GM23338 (cell line): ENCODE data around the gene ATXN7L2. TPM values are rescaled to one million over a fixed set of nuclear protein-coding genes. Genes with fewer than 3 reads are reported as not detected.

Experiments used
- ATAC-seq: fragments of 200-7000 bp; cut with Tn5 transposase; 3 replicates; pipeline ENCODE4 v1.9.1; 2020
- DNase-seq: peaks from one replicate; pipeline ENCODE4 v3.0.0-alpha.2; 2015; ENCODE audit warnings: low spot score
- H2AFZ ChIP-seq: fragments of 200-600 bp; sonication (generic); 2 replicates; pipeline ENCODE4 v1.8.0; 2016; ENCODE audit warnings: antibody characterized with exemption, mild to moderate bottlenecking, moderate library complexity
- H3F3A ChIP-seq: fragments of 200-600 bp; sonication (generic); replicated peaks from 2 replicates; pipeline ENCODE4 v1.8.0; 2017; ENCODE audit warnings: antibody characterized with exemption, mixed run types, low read depth
- H3K27ac ChIP-seq: fragments of 200-600 bp; sonication (generic); 2 replicates; pipeline ENCODE4 v1.6.1; 2016; ENCODE audit warnings: low read depth
- H3K27me3 ChIP-seq: fragments of 200-600 bp; sonication (generic); 2 replicates; pipeline ENCODE4 v1.8.0; 2016; ENCODE audit warnings: mild to moderate bottlenecking, mixed run types, moderate library complexity; ENCODE audit not compliant: insufficient read depth
- H3K36me3 ChIP-seq: fragments of 200-600 bp; sonication (generic); 2 replicates; pipeline ENCODE4 v1.8.0; 2016; ENCODE audit warnings: mild to moderate bottlenecking; ENCODE audit not compliant: insufficient read depth
- H3K4me1 ChIP-seq: fragments of 200-600 bp; sonication (generic); 2 replicates; pipeline ENCODE4 v1.8.0; 2016; ENCODE audit warnings: mild to moderate bottlenecking, moderate library complexity; ENCODE audit not compliant: insufficient read depth
- H3K4me2 ChIP-seq: fragments of 200-600 bp; sonication (generic); 2 replicates; pipeline ENCODE4 v1.7.1; 2017; ENCODE audit warnings: mixed run types
- H3K4me3 ChIP-seq: fragments of 200-600 bp; sonication (generic); 2 replicates; pipeline ENCODE4 v1.6.1; 2016; ENCODE audit warnings: mixed run types
- H3K79me2 ChIP-seq: fragments of 200-600 bp; sonication (generic); replicated peaks from 2 replicates; pipeline ENCODE4 v1.8.0; 2017; ENCODE audit warnings: mild to moderate bottlenecking; ENCODE audit not compliant: insufficient read depth
- H3K9me2 ChIP-seq: fragments of 200-600 bp; sonication (generic); 2 replicates; pipeline ENCODE4 v1.8.0; 2017; ENCODE audit not compliant: insufficient read depth
- H4K20me1 ChIP-seq: fragments of 200-600 bp; sonication (generic); replicated peaks from 2 replicates; pipeline ENCODE4 v1.8.0; 2017; ENCODE audit warnings: mild to moderate bottlenecking; ENCODE audit not compliant: insufficient read depth
- H3K27ac Mint-ChIP-seq: 2 replicates; pipeline ENCODE4 v1.8.0; 2020; ENCODE audit warnings: inconsistent platforms, mild to moderate bottlenecking, moderate library complexity, mixed read lengths
- H3K27me3 Mint-ChIP-seq: 3 replicates; pipeline ENCODE4 v1.8.0; 2022; ENCODE audit warnings: low read depth, mild to moderate bottlenecking, moderate library complexity, mixed read lengths, inconsistent platforms; ENCODE audit not compliant: insufficient read depth, poor library complexity
- H3K36me3 Mint-ChIP-seq: 3 replicates; pipeline ENCODE4 v1.8.0; 2021; ENCODE audit warnings: low read depth, mild to moderate bottlenecking, inconsistent platforms, moderate library complexity, mixed read lengths
- H3K4me1 Mint-ChIP-seq: 3 replicates; pipeline ENCODE4 v1.8.0; 2020; ENCODE audit warnings: mild to moderate bottlenecking, inconsistent platforms, mixed read lengths
- H3K4me3 Mint-ChIP-seq: 3 replicates; pipeline ENCODE4 v1.8.0; 2021; ENCODE audit warnings: moderate library complexity, mild to moderate bottlenecking, inconsistent platforms, mixed read lengths
- H3K9me3 Mint-ChIP-seq: 3 replicates; pipeline ENCODE4 v1.8.0; 2020; ENCODE audit warnings: moderate library complexity, mild to moderate bottlenecking, inconsistent platforms, mixed read lengths
- EZH2 ChIP-seq: fragments of 200-600 bp; sonication (generic); IDR thresholded peaks from one replicate; pipeline ENCODE4 v1.8.0; 2017; ENCODE audit warnings: antibody characterized with exemption, mild to moderate bottlenecking, low read depth; ENCODE audit not compliant: unreplicated experiment
- EZH2phosphoT487 ChIP-seq: fragments of 200-600 bp; sonication (generic); IDR thresholded peaks from one replicate; pipeline ENCODE4 v1.8.1; 2018; ENCODE audit warnings: antibody characterized with exemption; ENCODE audit not compliant: unreplicated experiment
- JUNB ChIP-seq: IDR thresholded peaks from one replicate; pipeline ENCODE4 v1.6.1; 2016; ENCODE audit warnings: antibody characterized with exemption; ENCODE audit not compliant: unreplicated experiment
- POLR2AphosphoS5 ChIP-seq: IDR thresholded peaks from 2 replicates; pipeline ENCODE4 v1.6.1; 2016; ENCODE audit warnings: antibody characterized with exemption, low read depth
- ZNF114 ChIP-seq: fragments of 250-450 bp; sonication (Bioruptor Pico); IDR thresholded peaks from 2 replicates; pipeline ENCODE4 v1.5.0; 2020; ENCODE audit warnings: mild to moderate bottlenecking, moderate library complexity
- ZNF331 ChIP-seq: fragments of 250-450 bp; sonication (Bioruptor Pico); IDR thresholded peaks from 2 replicates; pipeline ENCODE4 v1.5.0; 2020; ENCODE audit warnings: low read depth, mild to moderate bottlenecking, moderate library complexity
- polyA plus RNA-seq: library from polyadenylated mRNA; unstranded; fragments of >200 nt; fragmentation: Nextera tagmentation; extraction: Ambion mirVana; gene quantifications from 2 replicates; pipeline ENCODE4 v1.2.1, GENCODE V29; 2016
- total RNA-seq: library from RNA; depleted of rRNA; stranded (reverse); fragments of >200 nt; shearing (Covaris generic); gene quantifications from 2 replicates; pipeline ENCODE4 v1.2.3, GENCODE V29; 2014
- TF ChIP-seq, protein P1 (sequence below), 2 experiments: fragments of 200-600 bp in 1 of 2; sonication (generic) in 1 of 2; conservative IDR thresholded peaks; 2 replicates each; pipeline versions ENCODE4 v1.5.1 to v1.6.1; 2016 to 2017; ENCODE audit warnings: antibody characterized with exemption in 2 of 2, low read depth in 2 of 2, mild to moderate bottlenecking in 2 of 2, moderate library complexity in 1 of 2
- TF ChIP-seq, protein P2 (sequence below): IDR thresholded peaks from one replicate; pipeline ENCODE4 v1.6.1; 2018; ENCODE audit warnings: antibody characterized with exemption; ENCODE audit not compliant: unreplicated experiment
- TF ChIP-seq, protein P3 (sequence below): fragments of 250-450 bp; sonication (Bioruptor Pico); IDR thresholded peaks from 2 replicates; pipeline ENCODE4 v1.5.0; 2020; ENCODE audit warnings: mild to moderate bottlenecking, moderate library complexity
- TF ChIP-seq, protein P4 (sequence below): IDR thresholded peaks from 2 replicates; pipeline ENCODE4 v1.6.1; 2016; ENCODE audit warnings: antibody characterized with exemption

The ATXN7L2 gene
- total and polyA plus RNA-seq, 2 experiments from 2014 or later, result 8.0 to 9.9 TPM

DNA sequence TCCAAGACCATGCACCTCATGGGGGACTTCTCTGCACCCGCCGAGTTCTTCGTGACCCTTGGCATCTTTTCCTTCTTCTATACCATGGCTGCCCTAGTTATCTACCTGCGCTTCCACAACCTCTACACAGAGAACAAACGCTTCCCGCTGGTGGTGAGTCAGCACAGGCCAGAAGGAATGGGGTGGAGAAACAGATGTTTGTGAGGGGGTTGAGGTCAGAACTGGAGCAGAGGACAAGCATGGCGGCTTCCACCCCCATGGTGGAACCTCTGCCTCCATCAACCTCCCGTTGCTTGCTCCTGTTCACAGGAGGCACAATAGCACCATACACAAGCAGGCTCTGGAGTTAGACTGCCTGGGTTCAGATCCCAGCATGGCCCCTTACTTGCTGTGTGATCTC lies 6.9 kb upstream of the ATXN7L2 start (continued):
- TF ChIP-seq, protein P1, sequence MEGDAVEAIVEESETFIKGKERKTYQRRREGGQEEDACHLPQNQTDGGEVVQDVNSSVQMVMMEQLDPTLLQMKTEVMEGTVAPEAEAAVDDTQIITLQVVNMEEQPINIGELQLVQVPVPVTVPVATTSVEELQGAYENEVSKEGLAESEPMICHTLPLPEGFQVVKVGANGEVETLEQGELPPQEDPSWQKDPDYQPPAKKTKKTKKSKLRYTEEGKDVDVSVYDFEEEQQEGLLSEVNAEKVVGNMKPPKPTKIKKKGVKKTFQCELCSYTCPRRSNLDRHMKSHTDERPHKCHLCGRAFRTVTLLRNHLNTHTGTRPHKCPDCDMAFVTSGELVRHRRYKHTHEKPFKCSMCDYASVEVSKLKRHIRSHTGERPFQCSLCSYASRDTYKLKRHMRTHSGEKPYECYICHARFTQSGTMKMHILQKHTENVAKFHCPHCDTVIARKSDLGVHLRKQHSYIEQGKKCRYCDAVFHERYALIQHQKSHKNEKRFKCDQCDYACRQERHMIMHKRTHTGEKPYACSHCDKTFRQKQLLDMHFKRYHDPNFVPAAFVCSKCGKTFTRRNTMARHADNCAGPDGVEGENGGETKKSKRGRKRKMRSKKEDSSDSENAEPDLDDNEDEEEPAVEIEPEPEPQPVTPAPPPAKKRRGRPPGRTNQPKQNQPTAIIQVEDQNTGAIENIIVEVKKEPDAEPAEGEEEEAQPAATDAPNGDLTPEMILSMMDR (conservative IDR thresholded peaks at IDR 0.05; ENCODE audit: low read depth in 2 of 2), result no peak
- TF ChIP-seq ZNF331 (no peak), JUNB (no peak)
- TF ChIP-seq, protein P2, sequence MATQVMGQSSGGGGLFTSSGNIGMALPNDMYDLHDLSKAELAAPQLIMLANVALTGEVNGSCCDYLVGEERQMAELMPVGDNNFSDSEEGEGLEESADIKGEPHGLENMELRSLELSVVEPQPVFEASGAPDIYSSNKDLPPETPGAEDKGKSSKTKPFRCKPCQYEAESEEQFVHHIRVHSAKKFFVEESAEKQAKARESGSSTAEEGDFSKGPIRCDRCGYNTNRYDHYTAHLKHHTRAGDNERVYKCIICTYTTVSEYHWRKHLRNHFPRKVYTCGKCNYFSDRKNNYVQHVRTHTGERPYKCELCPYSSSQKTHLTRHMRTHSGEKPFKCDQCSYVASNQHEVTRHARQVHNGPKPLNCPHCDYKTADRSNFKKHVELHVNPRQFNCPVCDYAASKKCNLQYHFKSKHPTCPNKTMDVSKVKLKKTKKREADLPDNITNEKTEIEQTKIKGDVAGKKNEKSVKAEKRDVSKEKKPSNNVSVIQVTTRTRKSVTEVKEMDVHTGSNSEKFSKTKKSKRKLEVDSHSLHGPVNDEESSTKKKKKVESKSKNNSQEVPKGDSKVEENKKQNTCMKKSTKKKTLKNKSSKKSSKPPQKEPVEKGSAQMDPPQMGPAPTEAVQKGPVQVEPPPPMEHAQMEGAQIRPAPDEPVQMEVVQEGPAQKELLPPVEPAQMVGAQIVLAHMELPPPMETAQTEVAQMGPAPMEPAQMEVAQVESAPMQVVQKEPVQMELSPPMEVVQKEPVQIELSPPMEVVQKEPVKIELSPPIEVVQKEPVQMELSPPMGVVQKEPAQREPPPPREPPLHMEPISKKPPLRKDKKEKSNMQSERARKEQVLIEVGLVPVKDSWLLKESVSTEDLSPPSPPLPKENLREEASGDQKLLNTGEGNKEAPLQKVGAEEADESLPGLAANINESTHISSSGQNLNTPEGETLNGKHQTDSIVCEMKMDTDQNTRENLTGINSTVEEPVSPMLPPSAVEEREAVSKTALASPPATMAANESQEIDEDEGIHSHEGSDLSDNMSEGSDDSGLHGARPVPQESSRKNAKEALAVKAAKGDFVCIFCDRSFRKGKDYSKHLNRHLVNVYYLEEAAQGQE, result no peak

DNA sequence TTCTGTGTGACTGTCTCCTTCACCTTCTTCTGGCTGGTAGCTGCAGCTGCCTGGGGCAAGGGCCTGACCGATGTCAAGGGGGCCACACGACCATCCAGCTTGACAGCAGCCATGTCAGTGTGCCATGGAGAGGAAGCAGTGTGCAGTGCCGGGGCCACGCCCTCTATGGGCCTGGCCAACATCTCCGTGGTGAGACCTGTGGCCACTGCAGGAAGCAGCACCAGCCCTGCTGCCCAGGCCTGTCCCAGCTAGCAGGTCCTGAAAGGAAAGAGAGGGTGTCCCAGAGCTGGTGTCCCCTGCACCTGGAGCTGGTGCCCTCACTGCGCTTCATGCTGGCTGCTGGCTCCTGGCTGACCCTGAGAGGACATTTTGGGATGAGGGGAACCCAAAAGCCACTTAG lies 5.9 kb upstream of the ATXN7L2 start:
- peaks cover 10% of the 10 kb centered on the region for H3K4me1 Mint-ChIP-seq
- ATAC-seq (no peak; the same call in 2 of the 3 replicates), DNase-seq (no peak)
- H3K27ac Mint-ChIP-seq, result no peak overlapping the region
- Histone ChIP-seq H3K4me1 (no peaks in the 10 kb centered on the region; the same call in 1 of the 2 replicates), H2AFZ (no peak overlapping the region), H3K9me2 (no peaks in the 10 kb centered on the region), H3K79me2 (no peaks in the 10 kb centered on the region), H3F3A (no peaks in the 10 kb centered on the region), H4K20me1 (no peaks in the 10 kb centered on the region), H3K36me3 (no peaks in the 10 kb centered on the region), H3K27me3 (peaks cover 10% of the 10 kb centered on the region; the same call in 1 of the 2 replicates), H3K4me2 (no peak overlapping the region), H3K27ac (no peak overlapping the region), H3K4me3 (no peak overlapping the region)
- peaks cover 6% of the 10 kb centered on the region for H3K27me3 Mint-ChIP-seq
- no peaks in the 10 kb centered on the region; the same call in 2 of the 3 replicates for H3K9me3 Mint-ChIP-seq
- no peaks in the 10 kb centered on the region; the same call in 2 of the 3 replicates for H3K36me3 Mint-ChIP-seq
- no peak overlapping the region for H3K4me3 Mint-ChIP-seq
- no peak for TF ChIP-seq ZNF114 (CRISPR knock-in tag)
- TF ChIP-seq, protein P1 (conservative IDR thresholded peaks at IDR 0.05; ENCODE audit: low read depth in 2 of 2), result no peak
- no peak for TF ChIP-seq ZNF331
- no peak for TF ChIP-seq EZH2
- no peak for TF ChIP-seq EZH2phosphoT487
- TF ChIP-seq, protein P3, sequence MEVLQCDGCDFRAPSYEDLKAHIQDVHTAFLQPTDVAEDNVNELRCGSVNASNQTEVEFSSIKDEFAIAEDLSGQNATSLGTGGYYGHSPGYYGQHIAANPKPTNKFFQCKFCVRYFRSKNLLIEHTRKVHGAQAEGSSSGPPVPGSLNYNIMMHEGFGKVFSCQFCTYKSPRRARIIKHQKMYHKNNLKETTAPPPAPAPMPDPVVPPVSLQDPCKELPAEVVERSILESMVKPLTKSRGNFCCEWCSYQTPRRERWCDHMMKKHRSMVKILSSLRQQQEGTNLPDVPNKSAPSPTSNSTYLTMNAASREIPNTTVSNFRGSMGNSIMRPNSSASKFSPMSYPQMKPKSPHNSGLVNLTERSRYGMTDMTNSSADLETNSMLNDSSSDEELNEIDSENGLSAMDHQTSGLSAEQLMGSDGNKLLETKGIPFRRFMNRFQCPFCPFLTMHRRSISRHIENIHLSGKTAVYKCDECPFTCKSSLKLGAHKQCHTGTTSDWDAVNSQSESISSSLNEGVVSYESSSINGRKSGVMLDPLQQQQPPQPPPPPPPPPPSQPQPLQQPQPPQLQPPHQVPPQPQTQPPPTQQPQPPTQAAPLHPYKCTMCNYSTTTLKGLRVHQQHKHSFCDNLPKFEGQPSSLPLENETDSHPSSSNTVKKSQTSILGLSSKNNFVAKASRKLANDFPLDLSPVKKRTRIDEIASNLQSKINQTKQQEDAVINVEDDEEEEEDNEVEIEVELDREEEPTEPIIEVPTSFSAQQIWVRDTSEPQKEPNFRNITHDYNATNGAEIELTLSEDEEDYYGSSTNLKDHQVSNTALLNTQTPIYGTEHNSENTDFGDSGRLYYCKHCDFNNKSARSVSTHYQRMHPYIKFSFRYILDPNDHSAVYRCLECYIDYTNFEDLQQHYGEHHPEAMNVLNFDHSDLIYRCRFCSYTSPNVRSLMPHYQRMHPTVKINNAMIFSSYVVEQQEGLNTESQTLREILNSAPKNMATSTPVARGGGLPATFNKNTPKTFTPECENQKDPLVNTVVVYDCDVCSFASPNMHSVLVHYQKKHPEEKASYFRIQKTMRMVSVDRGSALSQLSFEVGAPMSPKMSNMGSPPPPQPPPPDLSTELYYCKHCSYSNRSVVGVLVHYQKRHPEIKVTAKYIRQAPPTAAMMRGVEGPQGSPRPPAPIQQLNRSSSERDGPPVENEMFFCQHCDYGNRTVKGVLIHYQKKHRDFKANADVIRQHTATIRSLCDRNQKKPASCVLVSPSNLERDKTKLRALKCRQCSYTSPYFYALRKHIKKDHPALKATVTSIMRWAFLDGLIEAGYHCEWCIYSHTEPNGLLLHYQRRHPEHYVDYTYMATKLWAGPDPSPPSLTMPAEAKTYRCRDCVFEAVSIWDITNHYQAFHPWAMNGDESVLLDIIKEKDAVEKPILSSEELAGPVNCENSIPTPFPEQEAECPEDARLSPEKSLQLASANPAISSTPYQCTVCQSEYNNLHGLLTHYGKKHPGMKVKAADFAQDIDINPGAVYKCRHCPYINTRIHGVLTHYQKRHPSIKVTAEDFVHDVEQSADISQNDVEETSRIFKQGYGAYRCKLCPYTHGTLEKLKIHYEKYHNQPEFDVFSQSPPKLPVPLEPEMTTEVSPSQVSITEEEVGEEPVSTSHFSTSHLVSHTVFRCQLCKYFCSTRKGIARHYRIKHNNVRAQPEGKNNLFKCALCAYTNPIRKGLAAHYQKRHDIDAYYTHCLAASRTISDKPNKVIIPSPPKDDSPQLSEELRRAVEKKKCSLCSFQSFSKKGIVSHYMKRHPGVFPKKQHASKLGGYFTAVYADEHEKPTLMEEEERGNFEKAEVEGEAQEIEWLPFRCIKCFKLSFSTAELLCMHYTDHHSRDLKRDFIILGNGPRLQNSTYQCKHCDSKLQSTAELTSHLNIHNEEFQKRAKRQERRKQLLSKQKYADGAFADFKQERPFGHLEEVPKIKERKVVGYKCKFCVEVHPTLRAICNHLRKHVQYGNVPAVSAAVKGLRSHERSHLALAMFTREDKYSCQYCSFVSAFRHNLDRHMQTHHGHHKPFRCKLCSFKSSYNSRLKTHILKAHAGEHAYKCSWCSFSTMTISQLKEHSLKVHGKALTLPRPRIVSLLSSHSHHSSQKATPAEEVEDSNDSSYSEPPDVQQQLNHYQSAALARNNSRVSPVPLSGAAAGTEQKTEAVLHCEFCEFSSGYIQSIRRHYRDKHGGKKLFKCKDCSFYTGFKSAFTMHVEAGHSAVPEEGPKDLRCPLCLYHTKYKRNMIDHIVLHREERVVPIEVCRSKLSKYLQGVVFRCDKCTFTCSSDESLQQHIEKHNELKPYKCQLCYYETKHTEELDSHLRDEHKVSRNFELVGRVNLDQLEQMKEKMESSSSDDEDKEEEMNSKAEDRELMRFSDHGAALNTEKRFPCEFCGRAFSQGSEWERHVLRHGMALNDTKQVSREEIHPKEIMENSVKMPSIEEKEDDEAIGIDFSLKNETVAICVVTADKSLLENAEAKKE (CRISPR knock-in tag), result no peak
- TF ChIP-seq JUNB, result no peak
- TF ChIP-seq, protein P4, sequence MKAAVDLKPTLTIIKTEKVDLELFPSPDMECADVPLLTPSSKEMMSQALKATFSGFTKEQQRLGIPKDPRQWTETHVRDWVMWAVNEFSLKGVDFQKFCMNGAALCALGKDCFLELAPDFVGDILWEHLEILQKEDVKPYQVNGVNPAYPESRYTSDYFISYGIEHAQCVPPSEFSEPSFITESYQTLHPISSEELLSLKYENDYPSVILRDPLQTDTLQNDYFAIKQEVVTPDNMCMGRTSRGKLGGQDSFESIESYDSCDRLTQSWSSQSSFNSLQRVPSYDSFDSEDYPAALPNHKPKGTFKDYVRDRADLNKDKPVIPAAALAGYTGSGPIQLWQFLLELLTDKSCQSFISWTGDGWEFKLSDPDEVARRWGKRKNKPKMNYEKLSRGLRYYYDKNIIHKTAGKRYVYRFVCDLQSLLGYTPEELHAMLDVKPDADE, result no peak
- TF ChIP-seq POLR2AphosphoS5, result no peak
